ENCODE results near the gene RBM43.

Gene RBM43

GRCh38 chr2:151230627-151231140 lies 31.0 kb downstream of the RBM43 start:
- no peak overlapping the region for H3K4me3 ChIP-seq (ENCODE audit: low read depth, low read length)
- no peak overlapping the region for H3K27ac ChIP-seq
- in situ Hi-C loops (cut with HindIII; ENCODE audit: low pct_ligation_motif_present, low sequenced_read_pairs), result loop anchor here (25.0 kb wide), 1 partner anchor 1618 kb away; no protein-coding TSS in a partner anchor
- no peaks in the 10 kb centered on the region for H3K27me3 ChIP-seq (replicated peaks)
- no peak for TF ChIP-seq CTCF (IDR thresholded peaks at IDR 0.05; ENCODE audit: low read depth, low read length, missing control alignments)
- no peaks in the 10 kb centered on the region for H3K36me3 ChIP-seq (replicated peaks)
- DNase-seq, result no peak

GRCh38 chr2:151228847-151229512 lies 32.7 kb downstream of the RBM43 start:
- H3K27ac ChIP-seq, result no peak overlapping the region
- in situ Hi-C loops (cut with HindIII; ENCODE audit: low pct_ligation_motif_present, low sequenced_read_pairs), result loop anchor here (25.0 kb wide), 1 partner anchor 1617 kb away; no protein-coding TSS in a partner anchor
- H3K4me3 ChIP-seq (ENCODE audit: low read depth, low read length), result no peak overlapping the region
- no peak for DNase-seq
- H3K27me3 ChIP-seq (replicated peaks), result no peaks in the 10 kb centered on the region
- no peak for TF ChIP-seq CTCF (IDR thresholded peaks at IDR 0.05; ENCODE audit: low read depth, low read length, missing control alignments)
- H3K36me3 ChIP-seq (replicated peaks), result no peaks in the 10 kb centered on the region

GRCh38 chr2:151217343-151217742 lies 44.3 kb downstream of the RBM43 start:
- no peak overlapping the region for H3K27ac ChIP-seq
- no peaks in the 10 kb centered on the region for H3K27me3 ChIP-seq (replicated peaks)
- no peaks in the 10 kb centered on the region for H3K36me3 ChIP-seq (replicated peaks)
- in situ Hi-C loops (cut with HindIII; ENCODE audit: low pct_ligation_motif_present, low sequenced_read_pairs), result no loop called here
- DNase-seq, result no peak
- H3K4me3 ChIP-seq (ENCODE audit: low read depth, low read length), result no peak overlapping the region
- no peak for TF ChIP-seq CTCF (IDR thresholded peaks at IDR 0.05; ENCODE audit: low read depth, low read length, missing control alignments)

- in situ Hi-C loops (cut with HindIII; ENCODE audit: low pct_ligation_motif_present, low sequenced_read_pairs), result no loop called here
- no peak for TF ChIP-seq CTCF (IDR thresholded peaks at IDR 0.05; ENCODE audit: low read depth, low read length, missing control alignments)
Observed at GRCh38 chr2:151207100-151207499, 54.6 kb downstream of the RBM43 start.

GRCh38 chr2:151206446-151206968 lies 55.2 kb downstream of the RBM43 start:
- Histone ChIP-seq H3K4me3 (ENCODE audit: low read depth, low read length) (no peak overlapping the region), H3K27ac (no peak overlapping the region), H3K27me3 (replicated peaks) (no peaks in the 10 kb centered on the region), H3K36me3 (replicated peaks) (no peaks in the 10 kb centered on the region)
- no peak for TF ChIP-seq CTCF (IDR thresholded peaks at IDR 0.05; ENCODE audit: low read depth, low read length, missing control alignments)
- in situ Hi-C loops (cut with HindIII; ENCODE audit: low pct_ligation_motif_present, low sequenced_read_pairs), result no loop called here
- no peak for DNase-seq

More at GRCh38 chr2:151207100-151207499, 54.6 kb downstream of the RBM43 start:
- Histone ChIP-seq H3K27ac (no peak overlapping the region), H3K27me3 (replicated peaks) (no peaks in the 10 kb centered on the region), H3K4me3 (ENCODE audit: low read depth, low read length) (no peak overlapping the region), H3K36me3 (replicated peaks) (no peaks in the 10 kb centered on the region)
- DNase-seq, result no peak
